IMR-90 (cell line): ENCODE data around the gene KRT82. TPM values are rescaled to one million over a fixed set of nuclear protein-coding genes. Genes with fewer than 3 reads are reported as not detected.

Experiments
- ATAC-seq: fragments of 200-7000 bp; cut with Tn5 transposase; 2 replicates; pipeline ENCODE4 v1.9.1; 2020; ENCODE audit warnings: low read depth, mild to moderate bottlenecking, moderate library complexity
- BruUV-seq: library from RNA; stranded (reverse); fragments of 400-500 nt; replicated peaks from 2 replicates; lab custom pipeline; 2021; lab: Mats Ljungman, UMichigan
- CTCF ChIA-PET: fragments of 300-600 bp; formaldehyde crosslinking; extraction: SDS; loops from one replicate; lab custom pipeline; 2021; ENCODE audit warnings: antibody characterized with exemption; lab: Yijun Ruan, JAX
- POLR2A ChIA-PET: fragments of 300-600 bp; sonication (Branson Sonifier 250); formaldehyde crosslinking; loops from one replicate; lab custom pipeline; 2022; ENCODE audit warnings: antibody characterized with exemption; ENCODE audit not compliant: unreplicated experiment; lab: Charles Lee
- DNase-seq: peaks from one replicate; pipeline ENCODE4 v3.0.0; 2013
- H2AFZ ChIP-seq: replicated peaks from 2 replicates; pipeline ENCODE3; 2013; ENCODE audit warnings: low read length, mild to moderate bottlenecking; ENCODE audit not compliant: poor library complexity
- H2AK5ac ChIP-seq: 2 replicates; pipeline ENCODE4 v1.6.1; 2013; ENCODE audit warnings: low read depth, low read length, inconsistent platforms
- H2AK9ac ChIP-seq: replicated peaks from 2 replicates; pipeline ENCODE3; 2013; ENCODE audit warnings: mild to moderate bottlenecking, low read depth, low read length, moderate library complexity; ENCODE audit not compliant: poor library complexity
- H2BK120ac ChIP-seq: 2 replicates; pipeline ENCODE4 v1.6.1; 2013; ENCODE audit warnings: low read depth, low read length, inconsistent platforms
- H2BK15ac ChIP-seq: 3 replicates; pipeline ENCODE4 v1.6.1; 2013; ENCODE audit warnings: low read depth, low read length, inconsistent platforms
- H2BK20ac ChIP-seq: 2 replicates; pipeline ENCODE4 v1.6.1; 2013; ENCODE audit warnings: low read depth, mild to moderate bottlenecking, inconsistent platforms, low read length, moderate library complexity
- H2BK5ac ChIP-seq: 2 replicates; pipeline ENCODE4 v1.6.1; 2013; ENCODE audit warnings: mild to moderate bottlenecking, low read depth, low read length, inconsistent platforms; ENCODE audit not compliant: poor library complexity, severe bottlenecking
- H3K14ac ChIP-seq: replicated peaks from 2 replicates; pipeline ENCODE4 v1.6.1; 2013; ENCODE audit warnings: low read depth, low read length, inconsistent platforms
- H3K18ac ChIP-seq: 2 replicates; pipeline ENCODE4 v1.6.1; 2013; ENCODE audit warnings: low read depth, low read length, control low read depth
- H3K23ac ChIP-seq: 2 replicates; pipeline ENCODE4 v1.6.1; 2013; ENCODE audit warnings: low read depth, low read length, inconsistent platforms
- H3K27ac ChIP-seq: 2 replicates; pipeline ENCODE4 v1.5.1; 2013; ENCODE audit warnings: mild to moderate bottlenecking, control low read depth, low read length; ENCODE audit not compliant: insufficient read depth
- H3K27me3 ChIP-seq: 2 replicates; pipeline ENCODE4 v1.6.1; 2013; ENCODE audit warnings: low read length; ENCODE audit not compliant: control insufficient read depth, insufficient read depth
- H3K36me3 ChIP-seq: 2 replicates; pipeline ENCODE4 v1.6.1; 2013; ENCODE audit warnings: low read length, mixed read lengths; ENCODE audit not compliant: control insufficient read depth, insufficient read depth
- H3K4ac ChIP-seq: 2 replicates; pipeline ENCODE4 v1.6.1; 2013; ENCODE audit warnings: low read depth, low read length, inconsistent platforms
- H3K4me1 ChIP-seq: 2 replicates; pipeline ENCODE4 v1.6.1; 2013; ENCODE audit warnings: low read length, mixed read lengths; ENCODE audit not compliant: control insufficient read depth, insufficient read depth
- H3K4me2 ChIP-seq: 2 replicates; pipeline ENCODE4 v1.6.1; 2013; ENCODE audit warnings: low read depth, mild to moderate bottlenecking, control low read depth, low read length, moderate library complexity
- H3K4me3 ChIP-seq: 2 replicates; pipeline ENCODE4 v1.5.1; 2013; ENCODE audit warnings: low read depth, mild to moderate bottlenecking, control low read depth, low read length, moderate library complexity; ENCODE audit not compliant: insufficient read depth
- H3K56ac ChIP-seq: 2 replicates; pipeline ENCODE4 v1.6.1; 2013; ENCODE audit warnings: low read length, inconsistent platforms; ENCODE audit not compliant: insufficient read depth; ENCODE audit errors: extremely low read depth
- H3K79me1 ChIP-seq, 2 experiments: 2 replicates each; pipeline ENCODE4 v1.6.1; 2013; ENCODE audit warnings: low read length in 2 of 2, inconsistent platforms in 1 of 2, low read depth in 1 of 2
- H3K9ac ChIP-seq: 2 replicates; pipeline ENCODE4 v1.6.1; 2013; ENCODE audit warnings: low read depth, low read length, control low read depth
- H3K9me1 ChIP-seq: 2 replicates; pipeline ENCODE4 v1.6.1; 2013; ENCODE audit warnings: low read length, inconsistent platforms; ENCODE audit not compliant: insufficient read depth
- H3K9me3 ChIP-seq: 2 replicates; pipeline ENCODE4 v1.6.1; 2013; ENCODE audit warnings: low read length; ENCODE audit not compliant: control insufficient read depth, insufficient read depth
- H4K20me1 ChIP-seq: 2 replicates; pipeline ENCODE4 v1.6.1; 2013; ENCODE audit warnings: low read length, inconsistent platforms; ENCODE audit not compliant: insufficient read depth
- H4K5ac ChIP-seq: 2 replicates; pipeline ENCODE4 v1.6.1; 2013; ENCODE audit warnings: mild to moderate bottlenecking, low read depth, low read length, control low read depth
- H4K8ac ChIP-seq, 2 experiments: 2 replicates each; pipeline ENCODE4 v1.6.1; 2013; ENCODE audit warnings: low read depth in 2 of 2, low read length in 2 of 2, control low read depth in 1 of 2, inconsistent platforms in 1 of 2
- H4K91ac ChIP-seq: 2 replicates; pipeline ENCODE4 v1.6.1; 2013; ENCODE audit warnings: low read depth, low read length, inconsistent platforms; ENCODE audit not compliant: insufficient read depth
- BHLHE40 ChIP-seq: fragments of 150-350 bp; IDR thresholded peaks from 2 replicates; pipeline ENCODE4 v1.6.1; 2016; ENCODE audit warnings: mild to moderate bottlenecking, low read depth, low read length
- CEBPB ChIP-seq: IDR thresholded peaks from 2 replicates; pipeline ENCODE4 v1.6.1; 2012; ENCODE audit warnings: low read depth, low read length, improper control_type of control experiment
- CHD1 ChIP-seq: IDR thresholded peaks from 2 replicates; pipeline ENCODE4 v1.6.1; 2012; ENCODE audit warnings: low read depth, low read length, improper control_type of control experiment
- FOS ChIP-seq: fragments of 150-350 bp; IDR thresholded peaks from 2 replicates; pipeline ENCODE4 v1.6.1; 2016; ENCODE audit warnings: low read depth, low read length
- MAFK ChIP-seq: IDR thresholded peaks from 2 replicates; pipeline ENCODE4 v1.6.1; 2012; ENCODE audit warnings: low read depth, low read length, improper control_type of control experiment
- MAZ ChIP-seq: IDR thresholded peaks from 2 replicates; pipeline ENCODE4 v1.6.1; 2012; ENCODE audit warnings: low read depth, mild to moderate bottlenecking, low read length, improper control_type of control experiment, moderate library complexity, borderline replicate concordance
- MXI1 ChIP-seq: IDR thresholded peaks from 2 replicates; pipeline ENCODE4 v1.6.1; 2012; ENCODE audit warnings: low read depth, mild to moderate bottlenecking, low read length, moderate library complexity, borderline replicate concordance
- NFE2L2 ChIP-seq: fragments of 150-350 bp; IDR thresholded peaks from 2 replicates; pipeline ENCODE4 v1.6.1; 2016; ENCODE audit warnings: low read depth, mild to moderate bottlenecking, low read length
- POLR2A ChIP-seq: IDR thresholded peaks from 2 replicates; pipeline ENCODE4 v1.6.1; 2012; ENCODE audit warnings: mild to moderate bottlenecking, low read depth, low read length
- RAD21 ChIP-seq: IDR thresholded peaks from 2 replicates; pipeline ENCODE4 v1.6.1; 2012; ENCODE audit warnings: low read length, improper control_type of control experiment
- RCOR1 ChIP-seq: IDR thresholded peaks from 2 replicates; pipeline ENCODE4 v1.6.1; 2012; ENCODE audit warnings: mild to moderate bottlenecking, low read length, improper control_type of control experiment; ENCODE audit not compliant: insufficient replicate concordance
- RFX5 ChIP-seq: IDR thresholded peaks from 2 replicates; pipeline ENCODE4 v1.8.0; 2012; ENCODE audit warnings: low read depth, mild to moderate bottlenecking, low read length, moderate library complexity
- SMC3 ChIP-seq: fragments of 150-350 bp; IDR thresholded peaks from 2 replicates; pipeline ENCODE4 v1.6.1; 2016; ENCODE audit warnings: low read depth, mild to moderate bottlenecking, antibody characterized with exemption, low read length, moderate library complexity
- WGBS, 2 experiments: methylation state at CpG; one replicate each; pipeline versions ENCODE4 v1.1.5 to v1.1.7; 2013; ENCODE audit warnings: missing lambda C conversion rate in 2 of 2; ENCODE audit not compliant: insufficient read length in 1 of 2; ENCODE audit errors: extremely low coverage in 2 of 2; 5-methylcytosine and 5-hydroxymethylcytosine counted together
- dilution Hi-C: fragments of 300-500 bp; cut with HindIII; formaldehyde crosslinking; loops from one replicate; pipeline ENCODE4 v1.14.3; 2018; ENCODE audit warnings: low sequenced_read_pairs; ENCODE audit not compliant: unreplicated experiment
- in situ Hi-C: fragments of 300-500 bp; cut with MboI; formaldehyde crosslinking; loops from 3 replicates; pipeline ENCODE4 v1.14.3; 2019; ENCODE audit warnings: low sequenced_read_pairs, inconsistent platforms, mixed read lengths
- intact Hi-C: fragments of 100-400 bp; cut with micrococcal nuclease; formaldehyde crosslinking; loops from 2 replicates; pipeline ENCODE4 v1.10.0; 2022
- polyA plus RNA-seq, 3 experiments: library from polyadenylated mRNA; depleted of rRNA; stranded (reverse); fragments of >200 nt; gene quantifications; 2 replicates each; pipeline ENCODE4 v1.2.3, GENCODE V29; 2012; ENCODE audit warnings: low replicate concordance in 1 of 3
- total RNA-seq: library from RNA; depleted of rRNA; stranded (reverse); fragments of >200 nt; gene quantifications from 2 replicates; pipeline ENCODE4 v1.2.3, GENCODE V29; 2012
- TF ChIP-seq, protein P1 (sequence below): fragments of 150-350 bp; IDR thresholded peaks from 2 replicates; pipeline ENCODE4 v1.6.1; 2016; ENCODE audit warnings: low read depth, mild to moderate bottlenecking, low read length, moderate library complexity, borderline replicate concordance
- TF ChIP-seq, protein P2 (sequence below): conservative IDR thresholded peaks from 2 replicates; pipeline ENCODE4 v1.5.1; 2012; ENCODE audit warnings: mild to moderate bottlenecking, low read depth, low read length, improper control_type of control experiment
- TF ChIP-seq, protein P3 (sequence below): fragments of 150-350 bp; IDR thresholded peaks from 2 replicates; pipeline ENCODE4 v1.6.1; 2017; ENCODE audit warnings: mild to moderate bottlenecking, antibody characterized with exemption, low read length, low read depth

KRT82 gene
- total and polyA plus RNA-seq, 2 of the 4 experiments (the other 2 are of a cell fraction): not detected

DNA sequence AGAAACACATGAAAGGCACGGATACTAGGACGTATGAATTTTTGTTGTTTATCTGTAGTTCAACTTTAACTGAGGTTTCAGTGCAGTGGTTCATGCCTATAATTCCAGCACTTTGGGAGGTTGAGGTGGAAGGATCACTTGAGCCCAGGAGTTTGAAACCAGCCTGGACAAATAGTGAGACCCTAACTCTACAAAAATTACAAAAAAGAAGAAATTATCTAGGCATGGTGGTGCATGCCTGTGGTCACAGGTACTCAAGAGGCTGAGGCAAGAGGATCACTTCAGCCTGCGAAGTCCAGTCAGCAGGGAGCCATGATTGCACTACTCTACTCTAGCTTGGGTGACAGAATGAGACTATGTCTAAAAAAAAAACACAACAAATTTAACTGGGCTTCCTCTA, 37.8 kb upstream of the KRT82 start:
- dilution Hi-C loops: no loop called here
- H2BK20ac ChIP-seq: no peak overlapping the region
- H3K56ac ChIP-seq: no peak overlapping the region
- CTCF ChIA-PET: no interaction called here
- no CpG with 5 or more reads among the region's 3 CpGs for WGBS, 2 experiments
- no peaks in the 10 kb centered on the region for H4K20me1 ChIP-seq
- H4K5ac ChIP-seq: no peak overlapping the region
- in situ Hi-C loops: no loop called here
- no TSS peak for BruUV-seq
- H2BK120ac ChIP-seq: no peak overlapping the region
- POLR2A ChIA-PET: no interaction called here
- H3K27ac ChIP-seq: no peak overlapping the region
- no peak overlapping the region for H2AFZ ChIP-seq
- no peak for ATAC-seq
- H4K91ac ChIP-seq: no peak overlapping the region
- no peak overlapping the region for H2BK15ac ChIP-seq
- H3K27me3 ChIP-seq: peaks cover 10% of the 10 kb centered on the region
- TF ChIP-seq RFX5 (no peak), MXI1 (no peak), CEBPB (no peak), RCOR1 (no peak), BHLHE40 (no peak), NFE2L2 (no peak), CHD1 (no peak), RAD21 (no peak), SMC3 (no peak), POLR2A (no peak), FOS (no peak), MAZ (no peak), MAFK (no peak)
- TF ChIP-seq, protein P1, sequence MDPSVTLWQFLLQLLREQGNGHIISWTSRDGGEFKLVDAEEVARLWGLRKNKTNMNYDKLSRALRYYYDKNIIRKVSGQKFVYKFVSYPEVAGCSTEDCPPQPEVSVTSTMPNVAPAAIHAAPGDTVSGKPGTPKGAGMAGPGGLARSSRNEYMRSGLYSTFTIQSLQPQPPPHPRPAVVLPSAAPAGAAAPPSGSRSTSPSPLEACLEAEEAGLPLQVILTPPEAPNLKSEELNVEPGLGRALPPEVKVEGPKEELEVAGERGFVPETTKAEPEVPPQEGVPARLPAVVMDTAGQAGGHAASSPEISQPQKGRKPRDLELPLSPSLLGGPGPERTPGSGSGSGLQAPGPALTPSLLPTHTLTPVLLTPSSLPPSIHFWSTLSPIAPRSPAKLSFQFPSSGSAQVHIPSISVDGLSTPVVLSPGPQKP: no peak
- TF ChIP-seq, protein P2, sequence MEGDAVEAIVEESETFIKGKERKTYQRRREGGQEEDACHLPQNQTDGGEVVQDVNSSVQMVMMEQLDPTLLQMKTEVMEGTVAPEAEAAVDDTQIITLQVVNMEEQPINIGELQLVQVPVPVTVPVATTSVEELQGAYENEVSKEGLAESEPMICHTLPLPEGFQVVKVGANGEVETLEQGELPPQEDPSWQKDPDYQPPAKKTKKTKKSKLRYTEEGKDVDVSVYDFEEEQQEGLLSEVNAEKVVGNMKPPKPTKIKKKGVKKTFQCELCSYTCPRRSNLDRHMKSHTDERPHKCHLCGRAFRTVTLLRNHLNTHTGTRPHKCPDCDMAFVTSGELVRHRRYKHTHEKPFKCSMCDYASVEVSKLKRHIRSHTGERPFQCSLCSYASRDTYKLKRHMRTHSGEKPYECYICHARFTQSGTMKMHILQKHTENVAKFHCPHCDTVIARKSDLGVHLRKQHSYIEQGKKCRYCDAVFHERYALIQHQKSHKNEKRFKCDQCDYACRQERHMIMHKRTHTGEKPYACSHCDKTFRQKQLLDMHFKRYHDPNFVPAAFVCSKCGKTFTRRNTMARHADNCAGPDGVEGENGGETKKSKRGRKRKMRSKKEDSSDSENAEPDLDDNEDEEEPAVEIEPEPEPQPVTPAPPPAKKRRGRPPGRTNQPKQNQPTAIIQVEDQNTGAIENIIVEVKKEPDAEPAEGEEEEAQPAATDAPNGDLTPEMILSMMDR: no peak
- TF ChIP-seq, protein P3, sequence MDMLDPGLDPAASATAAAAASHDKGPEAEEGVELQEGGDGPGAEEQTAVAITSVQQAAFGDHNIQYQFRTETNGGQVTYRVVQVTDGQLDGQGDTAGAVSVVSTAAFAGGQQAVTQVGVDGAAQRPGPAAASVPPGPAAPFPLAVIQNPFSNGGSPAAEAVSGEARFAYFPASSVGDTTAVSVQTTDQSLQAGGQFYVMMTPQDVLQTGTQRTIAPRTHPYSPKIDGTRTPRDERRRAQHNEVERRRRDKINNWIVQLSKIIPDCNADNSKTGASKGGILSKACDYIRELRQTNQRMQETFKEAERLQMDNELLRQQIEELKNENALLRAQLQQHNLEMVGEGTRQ: no peak
- H3K18ac ChIP-seq: no peak overlapping the region
- no peak overlapping the region for H2AK9ac ChIP-seq
- no peaks in the 10 kb centered on the region for H3K9me1 ChIP-seq
- no peaks in the 10 kb centered on the region for H3K79me1 ChIP-seq
- DNase-seq: no peak
- H3K4me3 ChIP-seq: no peak overlapping the region
- H3K4ac ChIP-seq: no peak overlapping the region
- no peaks in the 10 kb centered on the region for H3K9me3 ChIP-seq
- no peak overlapping the region for H3K4me2 ChIP-seq
- intact Hi-C loops: no loop called here
- no peak overlapping the region for H2AK5ac ChIP-seq
- no peak overlapping the region for H3K23ac ChIP-seq
- no peaks in the 10 kb centered on the region; the same call in 1 of the 2 replicates for H3K4me1 ChIP-seq
- no peak overlapping the region for H2BK5ac ChIP-seq
- H3K36me3 ChIP-seq: no peaks in the 10 kb centered on the region
- no peak overlapping the region for H4K8ac ChIP-seq
- no peak overlapping the region for H3K9ac ChIP-seq
- no peak overlapping the region for H3K14ac ChIP-seq
